Occipital lobe (tissue), 3 donors: ENCODE data around the gene MAPKBP1. TPM values are rescaled to one million over a fixed set of nuclear protein-coding genes. Genes with fewer than 3 reads are reported as not detected.

Source experiments
- DNase-seq: peaks from one replicate; lab custom pipeline; 2025; lab: John Stamatoyannopoulos, UW
- small RNA-seq: library from RNA; depleted of rRNA; stranded (forward); fragments of <200 nt; gene quantifications from one replicate; pipeline ENCODE3, GENCODE V24; 2014
- total RNA-seq: library from RNA; depleted of rRNA; stranded (reverse); fragments of >200 nt; gene quantifications from one replicate; pipeline ENCODE4 v1.2.3, GENCODE V29; 2014

The MAPKBP1 gene
- total RNA-seq, 1 donor from 2014 or later, result 32.4 TPM

GRCh38 chr15:41869770-41870688, 95.7 kb downstream of the MAPKBP1 start:
- DNase-seq, result no peak

GRCh38 chr15:41870689-41871081, 96.4 kb downstream of the MAPKBP1 start:
- DNase-seq, result peak; percentile 25

GRCh38 chr15:41871175-41871905, 97.1 kb downstream of the MAPKBP1 start:
- DNase-seq, result no peak

GRCh38 chr15:41872166-41872747, 98.0 kb downstream of the MAPKBP1 start:
- DNase-seq, result no peak

- no peak for DNase-seq
These were observed 99.4 kb downstream of the MAPKBP1 start for GRCh38 chr15:41873711-41874110.

GRCh38 chr15:41874736-41875135, 100.5 kb downstream of the MAPKBP1 start:
- DNase-seq, result no peak

GRCh38 chr15:41876007-41876406, 101.7 kb downstream of the MAPKBP1 start:
- no peak for DNase-seq

- DNase-seq, result no peak
These were observed 102.4 kb downstream of the MAPKBP1 start for GRCh38 chr15:41876689-41877088.

Small RNA genes within 50 kb of the gene (small RNA-seq; reads per million reads assigned to genes)
- gene JMJD7-PLA2G4B (not detected), gene MIR4310 (not detected), gene RNA5SP393 (not detected)

Other genes with a start within 250 kb of the MAPKBP1 start
- 10.1 TPM for gene RPAP1, start 230.2 kb upstream of the MAPKBP1 start, total RNA-seq
- 20.3 TPM for gene TYRO3, start 215.3 kb upstream of the MAPKBP1 start, total RNA-seq
- 112 TPM for gene MGA, start 114.1 kb upstream of the MAPKBP1 start, total RNA-seq
- 3.0 TPM for gene JMJD7, start 53.6 kb downstream of the MAPKBP1 start, total RNA-seq
- gene PLA2G4B, start 64.4 kb downstream of the MAPKBP1 start, total RNA-seq, result 2.5 TPM
- 0.16 TPM for gene SPTBN5, start 119.6 kb downstream of the MAPKBP1 start, total RNA-seq
- 2.2 TPM for gene EHD4, start 198.1 kb downstream of the MAPKBP1 start, total RNA-seq
- gene PLA2G4E, start 246.6 kb downstream of the MAPKBP1 start, total RNA-seq, result not detected